H9 (cell line): Measurements from ENCODE around the gene HIVEP1. TPM values are rescaled to one million over a fixed set of nuclear protein-coding genes. Genes with fewer than 3 reads are reported as not detected.

Experiments used
- DNase-seq: peaks from one replicate; pipeline ENCODE4 v3.0.0-alpha.2; 2017
- H2AFZ ChIP-seq: one replicate; pipeline ENCODE4 v1.6.1; 2013; ENCODE audit warnings: mild to moderate bottlenecking, low read length, control low read depth, moderate library complexity
- H2AK5ac ChIP-seq: 2 replicates; pipeline ENCODE4 v1.6.1; 2013; ENCODE audit warnings: low read length, control low read depth, mixed read lengths; ENCODE audit not compliant: insufficient read length
- H2BK120ac ChIP-seq: one replicate; pipeline ENCODE4 v1.6.1; 2013; ENCODE audit warnings: low read depth, mild to moderate bottlenecking, low read length, control low read depth, inconsistent platforms; ENCODE audit not compliant: poor library complexity, severe bottlenecking
- H2BK12ac ChIP-seq: 2 replicates; pipeline ENCODE4 v1.6.1; 2013; ENCODE audit warnings: low read length, control low read depth, mixed read lengths, low read depth; ENCODE audit not compliant: insufficient read length
- H2BK15ac ChIP-seq: 2 replicates; pipeline ENCODE4 v1.6.1; 2013; ENCODE audit warnings: low read depth, low read length, control low read depth
- H2BK20ac ChIP-seq: one replicate; pipeline ENCODE4 v1.6.1; 2013; ENCODE audit warnings: low read depth, mild to moderate bottlenecking, low read length, control low read depth, inconsistent platforms; ENCODE audit not compliant: poor library complexity, severe bottlenecking
- H2BK5ac ChIP-seq: 2 replicates; pipeline ENCODE4 v1.6.1; 2013; ENCODE audit warnings: low read length, control low read depth, mixed read lengths; ENCODE audit not compliant: insufficient read length
- H3K14ac ChIP-seq: 2 replicates; pipeline ENCODE4 v1.6.1; 2013; ENCODE audit warnings: low read length, control low read depth; ENCODE audit not compliant: insufficient read depth
- H3K18ac ChIP-seq: 2 replicates; pipeline ENCODE4 v1.6.1; 2013; ENCODE audit warnings: low read depth, mild to moderate bottlenecking, mixed read lengths, low read length, control low read depth; ENCODE audit not compliant: insufficient read length
- H3K23ac ChIP-seq: 2 replicates; pipeline ENCODE4 v1.6.1; 2013; ENCODE audit warnings: low read length, control low read depth, mixed read lengths, low read depth; ENCODE audit not compliant: insufficient read length
- H3K23me2 ChIP-seq: 2 replicates; pipeline ENCODE4 v1.6.1; 2013; ENCODE audit warnings: low read depth, mild to moderate bottlenecking, mixed read lengths, low read length, control low read depth; ENCODE audit not compliant: insufficient read length, poor library complexity, severe bottlenecking
- H3K27ac ChIP-seq: 2 replicates; pipeline ENCODE4 v1.5.1; 2013; ENCODE audit warnings: low read length, control low read depth, mixed read lengths, low read depth; ENCODE audit not compliant: insufficient read length
- H3K27me3 ChIP-seq: 2 replicates; pipeline ENCODE4 v1.6.1; 2013; ENCODE audit warnings: low read length, control low read depth, inconsistent platforms; ENCODE audit not compliant: insufficient read depth
- H3K4ac ChIP-seq: 2 replicates; pipeline ENCODE4 v1.6.1; 2013; ENCODE audit warnings: low read depth, mild to moderate bottlenecking, control low read depth, inconsistent platforms, low read length, moderate library complexity
- H3K4me1 ChIP-seq: 2 replicates; pipeline ENCODE4 v1.6.1; 2013; ENCODE audit warnings: low read length, control low read depth, inconsistent platforms; ENCODE audit not compliant: insufficient read depth
- H3K4me2 ChIP-seq: 2 replicates; pipeline ENCODE4 v1.6.1; 2013; ENCODE audit warnings: low read length, control low read depth, mixed read lengths; ENCODE audit not compliant: insufficient read length, insufficient read depth
- H3K56ac ChIP-seq: 2 replicates; pipeline ENCODE4 v1.6.1; 2013; ENCODE audit warnings: low read depth, mild to moderate bottlenecking, mixed read lengths, low read length, control low read depth; ENCODE audit not compliant: insufficient read length
- H3K79me1 ChIP-seq: 2 replicates; pipeline ENCODE4 v1.6.1; 2013; ENCODE audit warnings: low read depth, mild to moderate bottlenecking, moderate library complexity, low read length, control low read depth, inconsistent platforms; ENCODE audit not compliant: insufficient read depth, poor library complexity, severe bottlenecking
- H3K79me2 ChIP-seq: 2 replicates; pipeline ENCODE4 v1.6.1; 2013; ENCODE audit warnings: low read length, control low read depth, inconsistent platforms; ENCODE audit not compliant: insufficient read depth
- H3K9ac ChIP-seq: 2 replicates; pipeline ENCODE4 v1.6.1; 2013; ENCODE audit warnings: low read length, control low read depth, mixed read lengths; ENCODE audit not compliant: insufficient read length; ENCODE audit errors: extremely low read depth
- H3K9me3 ChIP-seq: one replicate; pipeline ENCODE4 v1.6.1; 2013; ENCODE audit warnings: low read depth, low read length, inconsistent platforms; ENCODE audit not compliant: control insufficient read depth
- H3T11ph ChIP-seq: one replicate; pipeline ENCODE4 v1.6.1; 2013; ENCODE audit warnings: mild to moderate bottlenecking, low read length, control low read depth, inconsistent platforms
- H4K20me1 ChIP-seq: one replicate; pipeline ENCODE4 v1.6.1; 2013; ENCODE audit not compliant: control insufficient read depth, insufficient read length, insufficient read depth
- H4K5ac ChIP-seq: 2 replicates; pipeline ENCODE4 v1.6.1; 2013; ENCODE audit warnings: low read depth, mild to moderate bottlenecking, mixed read lengths, low read length, control low read depth; ENCODE audit not compliant: insufficient read length
- H4K8ac ChIP-seq: replicated peaks from 2 replicates; pipeline ENCODE4 v1.6.1; 2013; ENCODE audit warnings: low read length, control low read depth, mixed read lengths, low read depth; ENCODE audit not compliant: insufficient read length
- H4K91ac ChIP-seq: 2 replicates; pipeline ENCODE4 v1.6.1; 2013; ENCODE audit warnings: low read depth, mild to moderate bottlenecking, moderate library complexity, mixed read lengths, low read length, control low read depth; ENCODE audit not compliant: insufficient read length
- H3K27ac Mint-ChIP-seq, 3 experiments: 2 replicates in 2 of 3; 3 replicates in 1 of 3; pipeline ENCODE4 v1.8.0; 2020 to 2021; ENCODE audit warnings: mixed read lengths in 3 of 3, mild to moderate bottlenecking in 1 of 3, moderate library complexity in 1 of 3
- H3K27me3 Mint-ChIP-seq: 2 replicates; pipeline ENCODE4 v1.8.0; 2021; ENCODE audit warnings: low read depth, mild to moderate bottlenecking, moderate library complexity, mixed read lengths
- H3K36me3 Mint-ChIP-seq, 3 experiments: 2 replicates in 2 of 3; 3 replicates in 1 of 3; pipeline ENCODE4 v1.8.0; 2020 to 2021; ENCODE audit warnings: low read depth in 3 of 3, mixed read lengths in 3 of 3; ENCODE audit not compliant: insufficient read depth in 1 of 3
- H3K4me1 Mint-ChIP-seq, 2 experiments: 2 replicates each; pipeline ENCODE4 v1.8.0; 2020; ENCODE audit warnings: mixed read lengths in 2 of 2
- H3K4me3 Mint-ChIP-seq, 2 experiments: 2 replicates in 1 of 2; 3 replicates in 1 of 2; pipeline ENCODE4 v1.8.0; 2020 to 2021; ENCODE audit warnings: mild to moderate bottlenecking in 2 of 2, mixed read lengths in 2 of 2, moderate library complexity in 1 of 2
- H3K9me3 Mint-ChIP-seq, 2 experiments: 2 replicates in 1 of 2; 3 replicates in 1 of 2; pipeline ENCODE4 v1.8.0; 2020; ENCODE audit warnings: mild to moderate bottlenecking in 2 of 2, mixed read lengths in 2 of 2, moderate library complexity in 1 of 2
- CTCF ChIP-seq: fragments of 200-600 bp; sonication (generic); conservative IDR thresholded peaks from 3 replicates; pipeline ENCODE4 v1.8.0; 2021; ENCODE audit warnings: antibody characterized with exemption, mild to moderate bottlenecking
- WGBS: extraction: QIAGEN DNeasy Blood & Tissue Kit; methylation state at CpG from one replicate; pipeline ENCODE4 v1.1.7; 2013; ENCODE audit warnings: missing lambda C conversion rate, low lambda C conversion rate, mixed read lengths; ENCODE audit not compliant: insufficient read length; ENCODE audit errors: extremely low coverage; 5-methylcytosine and 5-hydroxymethylcytosine counted together
- total RNA-seq: library from RNA; stranded (reverse); gene quantifications from 2 replicates; pipeline ENCODE4 v1.2.1, GENCODE V29; 2021

The HIVEP1 gene
- total RNA-seq, 1 experiment from 2014 or later: 44.2 TPM

GRCh38 chr6:12171717-12172116 lies 159.6 kb downstream of the HIVEP1 start:
- Histone ChIP-seq H2AK5ac (no peak overlapping the region), H3T11ph (no peak overlapping the region), H2BK12ac (no peak overlapping the region), H3K27me3 (no peaks in the 10 kb centered on the region), H3K4me2 (no peak overlapping the region), H3K79me1 (no peaks in the 10 kb centered on the region), H4K91ac (no peak overlapping the region), H3K79me2 (no peaks in the 10 kb centered on the region), H2BK5ac (no peak overlapping the region), H3K23me2 (no peaks in the 10 kb centered on the region), H4K5ac (no peak overlapping the region), H4K20me1 (no peaks in the 10 kb centered on the region), H2AFZ (no peak overlapping the region), H2BK20ac (no peak overlapping the region), H3K18ac (no peak overlapping the region), H3K4me1 (peaks cover 2% of the 10 kb centered on the region; the same call in 1 of the 2 replicates), H3K4ac (no peak overlapping the region), H3K14ac (no peak overlapping the region), H3K23ac (no peak overlapping the region), H2BK120ac (no peak overlapping the region), H3K56ac (no peak overlapping the region), H2BK15ac (no peak overlapping the region), H3K9me3 (no peaks in the 10 kb centered on the region), H3K27ac (peak overlapping the region; percentile 13), H3K9ac (no peak overlapping the region), H4K8ac (no peak overlapping the region)
- Mint-ChIP-seq H3K27ac (peak overlapping the region; percentile 50 to 97 (median 92); a peak in 3 of 7 replicates), H3K4me1 (peaks cover 31 to 32% of the 10 kb centered on the region in 2 experiments), H3K36me3 (peaks cover 0 to 1% (median 1%) of the 10 kb centered on the region in 3 experiments; a peak in 4 of 7 replicates), H3K27me3 (no peaks in the 10 kb centered on the region; the same call in 1 of the 2 replicates), H3K9me3 (peaks cover under 1 to 2% of the 10 kb centered on the region in 2 experiments; a peak in 3 of 5 replicates), H3K4me3 (no peak overlapping the region)
- no CpG with 5 or more reads among the region's 5 CpGs for WGBS
- TF ChIP-seq CTCF: no peak
- no peak for DNase-seq
